Measurements from ENCODE around the gene C2orf69. TPM values are rescaled to one million over a fixed set of nuclear protein-coding genes. Genes with fewer than 3 reads are reported as not detected.

C2orf69 gene
- total RNA-seq, 1 experiment from 2014 or later = 22.0 TPM

- WGBS (ENCODE audit: extremely low coverage, insufficient read length, low lambda C conversion rate) = no CpG with 5 or more reads among the region's 1 CpG
- peaks cover 6% of the 10 kb centered on the region for H3K79me1 ChIP-seq (ENCODE audit: insufficient read depth, low read depth, low read length, poor library complexity, severe bottlenecking)
- H2BK5ac ChIP-seq (ENCODE audit: insufficient read length, low read length) = no peak overlapping the region
- H2AK5ac ChIP-seq (ENCODE audit: insufficient read length, low read length) = no peak overlapping the region
- no peak overlapping the region for H3K14ac ChIP-seq (ENCODE audit: insufficient read depth, low read length)
- no peak overlapping the region for H2BK20ac ChIP-seq (ENCODE audit: low read depth, low read length, poor library complexity, severe bottlenecking)
- no peak overlapping the region for H2BK15ac ChIP-seq (ENCODE audit: low read depth, low read length)
- no peaks in the 10 kb centered on the region for H4K20me1 ChIP-seq (ENCODE audit: control insufficient read depth, insufficient read depth, insufficient read length)
- no peak overlapping the region for H2BK12ac ChIP-seq (ENCODE audit: insufficient read length, low read depth, low read length)
- 0 out of 4 replicates have a peak, but pooled peaks cover 0 to 4% of the 10 kb centered on the region in 2 experiments for H3K4me1 Mint-ChIP-seq
- H3K4me3 Mint-ChIP-seq = no peak overlapping the region
- H2AFZ ChIP-seq (ENCODE audit: low read length) = no peak overlapping the region
- H2BK120ac ChIP-seq (ENCODE audit: low read depth, low read length, poor library complexity, severe bottlenecking) = no peak overlapping the region
- H3K27me3 Mint-ChIP-seq (ENCODE audit: low read depth) = no peaks in the 10 kb centered on the region
- H3K56ac ChIP-seq (ENCODE audit: insufficient read length, low read depth, low read length) = no peak overlapping the region
- H3K9ac ChIP-seq (ENCODE audit: extremely low read depth, insufficient read length, low read length) = no peak overlapping the region
- H3K27me3 ChIP-seq (ENCODE audit: insufficient read depth, low read length) = no peaks in the 10 kb centered on the region
- H3K18ac ChIP-seq (ENCODE audit: insufficient read length, low read depth, low read length) = no peak overlapping the region
- DNase-seq = no peak
- H4K8ac ChIP-seq (replicated peaks; ENCODE audit: insufficient read length, low read depth, low read length) = no peak overlapping the region
- no peak overlapping the region for H4K5ac ChIP-seq (ENCODE audit: insufficient read length, low read depth, low read length)
- no peak overlapping the region for H3K27ac ChIP-seq (ENCODE audit: insufficient read length, low read depth, low read length)
- H3K9me3 ChIP-seq (ENCODE audit: control insufficient read depth, low read depth, low read length) = no peaks in the 10 kb centered on the region
- H3K9me3 Mint-ChIP-seq = no peaks in the 10 kb centered on the region
- no peak overlapping the region; a peak in 1 of 7 replicates for H3K27ac Mint-ChIP-seq
- TF ChIP-seq CTCF (conservative IDR thresholded peaks at IDR 0.05) = no peak
- peaks cover 20 to 67% (median 58%) of the 10 kb centered on the region in 3 experiments; a peak in 6 of 7 replicates for H3K36me3 Mint-ChIP-seq (ENCODE audit: insufficient read depth in 1 of 3, low read depth in 3 of 3)
- H3K4me1 ChIP-seq (ENCODE audit: insufficient read depth, low read length) = no peaks in the 10 kb centered on the region; the same call in 1 of the 2 replicates
- no peak overlapping the region for H3K23ac ChIP-seq (ENCODE audit: insufficient read length, low read depth, low read length)
- peaks cover 3% of the 10 kb centered on the region; the same call in 1 of the 2 replicates for H3K79me2 ChIP-seq (ENCODE audit: insufficient read depth, low read length)
- H3K4me2 ChIP-seq (ENCODE audit: insufficient read depth, insufficient read length, low read length) = no peak overlapping the region
- no peak overlapping the region for H3T11ph ChIP-seq (ENCODE audit: low read length)
- H3K23me2 ChIP-seq (ENCODE audit: insufficient read length, low read depth, low read length, poor library complexity, severe bottlenecking) = no peaks in the 10 kb centered on the region
- H3K4ac ChIP-seq (ENCODE audit: low read depth, low read length) = no peak overlapping the region
- no peak overlapping the region for H4K91ac ChIP-seq (ENCODE audit: insufficient read length, low read depth, low read length)
These were observed 35.1 kb downstream of the C2orf69 start for GRCh38 chr2:199946196-199946595.

Data from H9 (cell line).